K562 (cell line): ENCODE data around the gene PRCD. TPM values are rescaled to one million over a fixed set of nuclear protein-coding genes. Genes with fewer than 3 reads are reported as not detected.

Source experiments
- BMI1 ChIP-seq: fragments of 150-350 bp; IDR thresholded peaks from 2 replicates; pipeline ENCODE4 v1.6.1; 2014; ENCODE audit warnings: low read length
- DNMT1 ChIP-seq: fragments of 450-650 bp; IDR thresholded peaks from 2 replicates; pipeline ENCODE4 v1.6.1; 2016; ENCODE audit warnings: antibody characterized with exemption, mild to moderate bottlenecking
- HSF4 ChIP-seq: fragments of 250-450 bp; sonication (Bioruptor Pico); IDR thresholded peaks from 2 replicates; pipeline ENCODE4 v2.1.2; 2022; ENCODE audit warnings: mild to moderate bottlenecking, moderate library complexity, borderline replicate concordance
- KLF16 ChIP-seq: IDR thresholded peaks from 2 replicates; pipeline ENCODE4 v1.6.1; 2016; ENCODE audit warnings: antibody characterized with exemption
- MXI1 ChIP-seq: IDR thresholded peaks from 2 replicates; pipeline ENCODE4 v1.6.1; 2011; ENCODE audit warnings: low read depth, mild to moderate bottlenecking, improper control_type of control experiment, low read length
- NR2C2 ChIP-seq, 2 experiments: fragments of 200-800 bp in 1 of 2; sonication (Bioruptor generic) in 1 of 2; sonication (generic) in 1 of 2; formaldehyde crosslinking in 1 of 2; IDR thresholded peaks; 2 replicates each; pipeline versions ENCODE4 v1.6.1 to v1.8.0; 2016 to 2022; ENCODE audit warnings: mild to moderate bottlenecking in 1 of 2, missing compliant biosample characterization in 1 of 2, missing genetic modification characterization in 1 of 2, missing genetic modification reagents in 1 of 2
- PPARD ChIP-seq: fragments of 250-450 bp; sonication (Bioruptor Pico); IDR thresholded peaks from 2 replicates; pipeline ENCODE4 v1.8.0; 2022; ENCODE audit warnings: inconsistent platforms, mild to moderate bottlenecking, moderate library complexity
- PTTG1 ChIP-seq: fragments of 450-650 bp; IDR thresholded peaks from 2 replicates; pipeline ENCODE4 v1.6.1; 2016; ENCODE audit warnings: low read depth, mild to moderate bottlenecking, missing genetic modification characterization, missing compliant biosample characterization
- SMAD4 ChIP-seq: fragments of 250-450 bp; sonication (Bioruptor Pico); conservative IDR thresholded peaks from 2 replicates; pipeline ENCODE4 v1.8.0; 2021; ENCODE audit warnings: inconsistent platforms, mild to moderate bottlenecking, moderate library complexity
- TCFL5 ChIP-seq: fragments of 250-450 bp; sonication (Bioruptor Pico); conservative IDR thresholded peaks from 2 replicates; pipeline ENCODE4 v1.6.1; 2021; ENCODE audit warnings: mild to moderate bottlenecking, moderate library complexity, matching md5 sums
- ZNF263 ChIP-seq: sonication (generic); formaldehyde crosslinking; IDR thresholded peaks from 2 replicates; pipeline ENCODE4 v1.8.0; 2022; ENCODE audit warnings: mild to moderate bottlenecking, missing genetic modification reagents, borderline replicate concordance
- ZNF707 ChIP-seq: fragments of 250-450 bp; sonication (Bioruptor Pico); conservative IDR thresholded peaks from 2 replicates; pipeline ENCODE4 v1.8.0; 2022; ENCODE audit warnings: inconsistent platforms, mild to moderate bottlenecking, moderate library complexity
- polyA plus RNA-seq, 8 experiments: library from polyadenylated mRNA; depleted of rRNA in 4 of 8; stranded (reverse) in 5 of 8; unstranded in 3 of 8; fragments of >200 nt; fragmentation: Nextera tagmentation in 2 of 8; fragmentation: Illumina TruSeq in 1 of 8; extraction: Ambion mirVana in 2 of 8; extraction: Trizol in 1 of 8; gene quantifications; 2 replicates each; pipeline versions ENCODE4 v1.2.1 to v1.2.3, GENCODE V29; 2011 to 2014; ENCODE audit warnings: inconsistent platforms in 1 of 8, missing spikeins in 1 of 8
- total RNA-seq, 7 experiments: library from RNA; depleted of rRNA in 6 of 7; stranded (reverse); fragments of >200 nt in 6 of 7; fragmentation: Illumina TruSeq in 2 of 7; extraction: Trizol in 2 of 7; gene quantifications; 2 replicates each; pipeline versions ENCODE4 v1.2.1 to v1.2.3, GENCODE V29; 2011 to 2021; ENCODE audit warnings: low replicate concordance in 1 of 7
- TF ChIP-seq, protein P1 (sequence below): IDR thresholded peaks from 2 replicates; pipeline ENCODE4 v1.6.1; 2016; ENCODE audit warnings: missing genetic modification characterization, missing compliant biosample characterization
- TF ChIP-seq, protein P2 (sequence below): fragments of 250-450 bp; sonication (Bioruptor Pico); IDR thresholded peaks from 2 replicates; pipeline ENCODE4 v1.5.0; 2020; ENCODE audit warnings: mild to moderate bottlenecking, borderline replicate concordance
- TF ChIP-seq, protein P3 (sequence below): fragments of 450-650 bp; formaldehyde crosslinking; IDR thresholded peaks from 2 replicates; pipeline ENCODE4 v1.4.0; 2020; ENCODE audit warnings: mild to moderate bottlenecking, mixed read lengths
- TF ChIP-seq, protein P4 (sequence below): fragments of 450-650 bp; IDR thresholded peaks from 2 replicates; pipeline ENCODE4 v1.6.1; 2016
- TF ChIP-seq, protein P5 (sequence below): sonication (generic); formaldehyde crosslinking; IDR thresholded peaks from 2 replicates; pipeline ENCODE4 v1.5.0; 2020; ENCODE audit warnings: missing genetic modification reagents
- TF ChIP-seq, protein P6 (sequence below): fragments of 250-450 bp; sonication (Bioruptor Pico); IDR thresholded peaks from 2 replicates; pipeline ENCODE4 v1.4.0; 2020; ENCODE audit warnings: mild to moderate bottlenecking

Gene PRCD
- total and polyA plus RNA-seq, 9 of the 15 experiments (the other 6 are each of a cell fraction or from before 2014, with no cell fraction given) = 0.20 to 0.25 (median 0.21) TPM; not detected in 6

DNA sequence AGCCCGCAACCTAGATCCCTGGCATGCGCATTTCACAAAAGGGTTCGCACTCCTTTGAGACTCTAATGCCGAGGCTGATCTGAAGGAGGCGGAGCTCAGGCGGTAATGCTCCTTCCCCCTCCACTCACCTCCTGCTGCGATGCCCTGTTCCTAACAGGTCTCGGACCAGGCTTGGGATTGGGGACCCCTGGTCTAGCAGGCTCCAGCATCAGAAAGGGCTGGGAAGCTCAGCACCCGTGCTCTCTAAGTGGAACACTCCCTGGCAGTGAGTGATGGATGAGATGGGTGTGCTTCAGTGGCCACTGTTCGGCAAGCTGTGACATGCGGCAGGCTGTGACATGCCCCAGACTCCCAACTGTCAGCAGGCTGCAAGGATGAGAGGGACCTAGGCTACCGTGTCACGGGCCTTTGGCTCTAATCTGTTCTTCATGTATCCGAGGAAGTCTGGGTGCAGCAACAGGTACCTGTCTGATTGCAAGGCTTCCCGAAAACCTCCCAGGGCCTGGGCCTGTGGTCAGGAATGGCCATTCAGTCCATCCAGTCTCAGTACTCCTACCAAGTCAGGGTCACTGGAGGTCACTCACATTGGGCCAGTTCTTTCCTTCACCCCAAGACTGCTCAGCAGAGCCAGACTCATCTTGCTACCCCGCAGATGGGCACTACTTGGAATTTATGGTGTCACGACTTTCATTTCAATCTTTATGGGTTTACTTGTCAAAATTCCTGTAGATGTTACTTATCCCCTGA, 47.1 kb downstream of the PRCD start (continued):
- TF ChIP-seq ZNF263 (CRISPR knock-in tag) (peak; percentile 44; the same call in 1 of the 2 replicates), HSF4 (CRISPR knock-in tag) (no peak), KLF16 (no peak), BMI1 (no peak), PPARD (CRISPR knock-in tag) (no peak), SMAD4 (CRISPR knock-in tag) (peak; percentile 36; the same call in 1 of the 2 replicates), TCFL5 (CRISPR knock-in tag) (no peak), NR2C2 (CRISPR knock-in tag; IDR thresholded peaks at IDR 0.05) (no peak), NR2C2 (tag; IDR thresholded peaks at IDR 0.05) (no peak), ZNF707 (CRISPR knock-in tag) (no peak), PTTG1 (no peak), MXI1 (no peak), DNMT1 (no peak)
- TF ChIP-seq, protein P1, sequence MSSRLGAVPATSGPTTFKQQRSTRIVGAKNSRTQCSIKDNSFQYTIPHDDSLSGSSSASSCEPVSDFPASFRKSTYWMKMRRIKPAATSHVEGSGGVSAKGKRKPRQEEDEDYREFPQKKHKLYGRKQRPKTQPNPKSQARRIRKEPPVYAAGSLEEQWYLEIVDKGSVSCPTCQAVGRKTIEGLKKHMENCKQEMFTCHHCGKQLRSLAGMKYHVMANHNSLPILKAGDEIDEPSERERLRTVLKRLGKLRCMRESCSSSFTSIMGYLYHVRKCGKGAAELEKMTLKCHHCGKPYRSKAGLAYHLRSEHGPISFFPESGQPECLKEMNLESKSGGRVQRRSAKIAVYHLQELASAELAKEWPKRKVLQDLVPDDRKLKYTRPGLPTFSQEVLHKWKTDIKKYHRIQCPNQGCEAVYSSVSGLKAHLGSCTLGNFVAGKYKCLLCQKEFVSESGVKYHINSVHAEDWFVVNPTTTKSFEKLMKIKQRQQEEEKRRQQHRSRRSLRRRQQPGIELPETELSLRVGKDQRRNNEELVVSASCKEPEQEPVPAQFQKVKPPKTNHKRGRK (tag) = no peak
- TF ChIP-seq, protein P2, sequence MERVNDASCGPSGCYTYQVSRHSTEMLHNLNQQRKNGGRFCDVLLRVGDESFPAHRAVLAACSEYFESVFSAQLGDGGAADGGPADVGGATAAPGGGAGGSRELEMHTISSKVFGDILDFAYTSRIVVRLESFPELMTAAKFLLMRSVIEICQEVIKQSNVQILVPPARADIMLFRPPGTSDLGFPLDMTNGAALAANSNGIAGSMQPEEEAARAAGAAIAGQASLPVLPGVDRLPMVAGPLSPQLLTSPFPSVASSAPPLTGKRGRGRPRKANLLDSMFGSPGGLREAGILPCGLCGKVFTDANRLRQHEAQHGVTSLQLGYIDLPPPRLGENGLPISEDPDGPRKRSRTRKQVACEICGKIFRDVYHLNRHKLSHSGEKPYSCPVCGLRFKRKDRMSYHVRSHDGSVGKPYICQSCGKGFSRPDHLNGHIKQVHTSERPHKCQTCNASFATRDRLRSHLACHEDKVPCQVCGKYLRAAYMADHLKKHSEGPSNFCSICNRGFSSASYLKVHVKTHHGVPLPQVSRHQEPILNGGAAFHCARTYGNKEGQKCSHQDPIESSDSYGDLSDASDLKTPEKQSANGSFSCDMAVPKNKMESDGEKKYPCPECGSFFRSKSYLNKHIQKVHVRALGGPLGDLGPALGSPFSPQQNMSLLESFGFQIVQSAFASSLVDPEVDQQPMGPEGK (CRISPR knock-in tag) = no peak
- TF ChIP-seq, protein P3, sequence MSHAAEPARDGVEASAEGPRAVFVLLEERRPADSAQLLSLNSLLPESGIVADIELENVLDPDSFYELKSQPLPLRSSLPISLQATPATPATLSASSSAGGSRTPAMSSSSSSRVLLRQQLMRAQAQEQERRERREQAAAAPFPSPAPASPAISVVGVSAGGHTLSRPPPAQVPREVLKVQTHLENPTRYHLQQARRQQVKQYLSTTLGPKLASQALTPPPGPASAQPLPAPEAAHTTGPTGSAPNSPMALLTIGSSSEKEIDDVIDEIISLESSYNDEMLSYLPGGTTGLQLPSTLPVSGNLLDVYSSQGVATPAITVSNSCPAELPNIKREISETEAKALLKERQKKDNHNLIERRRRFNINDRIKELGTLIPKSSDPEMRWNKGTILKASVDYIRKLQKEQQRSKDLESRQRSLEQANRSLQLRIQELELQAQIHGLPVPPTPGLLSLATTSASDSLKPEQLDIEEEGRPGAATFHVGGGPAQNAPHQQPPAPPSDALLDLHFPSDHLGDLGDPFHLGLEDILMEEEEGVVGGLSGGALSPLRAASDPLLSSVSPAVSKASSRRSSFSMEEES (CRISPR knock-in tag) = peak; percentile 84
- TF ChIP-seq, protein P4, sequence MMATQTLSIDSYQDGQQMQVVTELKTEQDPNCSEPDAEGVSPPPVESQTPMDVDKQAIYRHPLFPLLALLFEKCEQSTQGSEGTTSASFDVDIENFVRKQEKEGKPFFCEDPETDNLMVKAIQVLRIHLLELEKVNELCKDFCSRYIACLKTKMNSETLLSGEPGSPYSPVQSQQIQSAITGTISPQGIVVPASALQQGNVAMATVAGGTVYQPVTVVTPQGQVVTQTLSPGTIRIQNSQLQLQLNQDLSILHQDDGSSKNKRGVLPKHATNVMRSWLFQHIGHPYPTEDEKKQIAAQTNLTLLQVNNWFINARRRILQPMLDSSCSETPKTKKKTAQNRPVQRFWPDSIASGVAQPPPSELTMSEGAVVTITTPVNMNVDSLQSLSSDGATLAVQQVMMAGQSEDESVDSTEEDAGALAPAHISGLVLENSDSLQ = peak; percentile 40; the same call in 1 of the 2 replicates
- TF ChIP-seq, protein P5, sequence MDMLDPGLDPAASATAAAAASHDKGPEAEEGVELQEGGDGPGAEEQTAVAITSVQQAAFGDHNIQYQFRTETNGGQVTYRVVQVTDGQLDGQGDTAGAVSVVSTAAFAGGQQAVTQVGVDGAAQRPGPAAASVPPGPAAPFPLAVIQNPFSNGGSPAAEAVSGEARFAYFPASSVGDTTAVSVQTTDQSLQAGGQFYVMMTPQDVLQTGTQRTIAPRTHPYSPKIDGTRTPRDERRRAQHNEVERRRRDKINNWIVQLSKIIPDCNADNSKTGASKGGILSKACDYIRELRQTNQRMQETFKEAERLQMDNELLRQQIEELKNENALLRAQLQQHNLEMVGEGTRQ (CRISPR knock-in tag) = peak; percentile 50
- TF ChIP-seq, protein P6, sequence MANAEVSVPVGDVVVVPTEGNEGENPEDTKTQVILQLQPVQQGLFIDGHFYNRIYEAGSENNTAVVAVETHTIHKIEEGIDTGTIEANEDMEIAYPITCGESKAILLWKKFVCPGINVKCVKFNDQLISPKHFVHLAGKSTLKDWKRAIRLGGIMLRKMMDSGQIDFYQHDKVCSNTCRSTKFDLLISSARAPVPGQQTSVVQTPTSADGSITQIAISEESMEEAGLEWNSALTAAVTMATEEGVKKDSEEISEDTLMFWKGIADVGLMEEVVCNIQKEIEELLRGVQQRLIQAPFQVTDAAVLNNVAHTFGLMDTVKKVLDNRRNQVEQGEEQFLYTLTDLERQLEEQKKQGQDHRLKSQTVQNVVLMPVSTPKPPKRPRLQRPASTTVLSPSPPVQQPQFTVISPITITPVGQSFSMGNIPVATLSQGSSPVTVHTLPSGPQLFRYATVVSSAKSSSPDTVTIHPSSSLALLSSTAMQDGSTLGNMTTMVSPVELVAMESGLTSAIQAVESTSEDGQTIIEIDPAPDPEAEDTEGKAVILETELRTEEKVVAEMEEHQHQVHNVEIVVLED (CRISPR knock-in tag) = no peak
